H1 (cell line): ENCODE data around the gene NSF. TPM values are rescaled to one million over a fixed set of nuclear protein-coding genes. Genes with fewer than 3 reads are reported as not detected.

Experiments used
- CTCF ChIA-PET: fragments of 300-600 bp; sonication (Branson Sonifier 250); formaldehyde crosslinking; loops from one replicate; lab custom pipeline; 2021; ENCODE audit not compliant: partially characterized antibody; lab: Charles Lee
- POLR2A ChIA-PET: fragments of 300-600 bp; sonication (Branson Sonifier 250); formaldehyde crosslinking; loops from one replicate; lab custom pipeline; 2021; ENCODE audit warnings: inconsistent platforms; ENCODE audit not compliant: partially characterized antibody; lab: Charles Lee
- DNase-seq, 2 experiments: peaks; one replicate each; pipeline versions ENCODE4 v3.0.0 to v3.0.0-alpha.2; 2010 to 2022; ENCODE audit warnings: low spot score in 2 of 2, low read depth in 1 of 2, mixed read lengths in 1 of 2
- FAIRE-seq: peaks from 2 replicates; lab custom pipeline; 2011; peaks lifted over from hg19 to GRCh38; lab: Jason Lieb, UNC
- H2AFZ ChIP-seq: 2 replicates; pipeline ENCODE4 v1.8.1; 2012; ENCODE audit warnings: low read length, inconsistent platforms
- H2AK5ac ChIP-seq: 2 replicates; pipeline ENCODE4 v1.6.1; 2013; ENCODE audit warnings: low read depth, low read length
- H2BK120ac ChIP-seq: replicated peaks from 2 replicates; pipeline ENCODE3; 2013; ENCODE audit warnings: low read depth, low read length, inconsistent platforms
- H2BK12ac ChIP-seq: 2 replicates; pipeline ENCODE4 v1.6.1; 2013; ENCODE audit warnings: low read depth, low read length
- H2BK15ac ChIP-seq: 2 replicates; pipeline ENCODE4 v1.6.1; 2013; ENCODE audit warnings: low read length
- H2BK20ac ChIP-seq: 2 replicates; pipeline ENCODE4 v1.6.1; 2013; ENCODE audit warnings: low read length
- H2BK5ac ChIP-seq: 2 replicates; pipeline ENCODE4 v1.6.1; 2013; ENCODE audit warnings: low read depth, low read length
- H3K14ac ChIP-seq: 2 replicates; pipeline ENCODE4 v1.6.1; 2013; ENCODE audit warnings: inconsistent platforms; ENCODE audit not compliant: insufficient read length
- H3K18ac ChIP-seq: 2 replicates; pipeline ENCODE4 v1.6.1; 2013; ENCODE audit warnings: low read length; ENCODE audit errors: extremely low read depth
- H3K23ac ChIP-seq: 2 replicates; pipeline ENCODE4 v1.6.1; 2013; ENCODE audit warnings: inconsistent platforms; ENCODE audit not compliant: insufficient read length
- H3K23me2 ChIP-seq: 2 replicates; pipeline ENCODE4 v1.6.1; 2013; ENCODE audit warnings: low read depth, low read length
- H3K27ac ChIP-seq: 2 replicates; pipeline ENCODE4 v1.6.1; 2011; ENCODE audit warnings: low read depth, low read length, inconsistent platforms
- H3K27me3 ChIP-seq, 4 experiments: replicated peaks in 1 of 4; 1 replicate in 1 of 4; 2 replicates in 3 of 4; pipeline versions ENCODE4 v1.6.1 to v1.8.1; 2011 to 2013; ENCODE audit warnings: low read length in 3 of 4, mild to moderate bottlenecking in 3 of 4, inconsistent platforms in 2 of 4, mixed read lengths in 2 of 4, moderate library complexity in 1 of 4; ENCODE audit not compliant: control insufficient read depth in 3 of 4, insufficient read depth in 3 of 4; ENCODE audit errors: extremely low read depth in 1 of 4
- H3K36me3 ChIP-seq, 4 experiments: 2 replicates each; pipeline versions ENCODE4 v1.6.1 to v1.8.1; 2011 to 2013; ENCODE audit warnings: mild to moderate bottlenecking in 4 of 4, low read length in 3 of 4, moderate library complexity in 2 of 4, control low read depth in 1 of 4, inconsistent platforms in 1 of 4; ENCODE audit not compliant: insufficient read depth in 4 of 4, control insufficient read depth in 2 of 4
- H3K4ac ChIP-seq: replicated peaks from 2 replicates; pipeline ENCODE3; 2013; ENCODE audit warnings: low read length, low read depth, mixed read lengths, inconsistent platforms; ENCODE audit not compliant: insufficient read length
- H3K4me1 ChIP-seq, 4 experiments: replicated peaks in 1 of 4; 1 replicate in 1 of 4; 2 replicates in 3 of 4; pipeline versions ENCODE4 v1.6.1 to v1.8.1; 2011 to 2013; ENCODE audit warnings: low read length in 3 of 4, inconsistent platforms in 2 of 4, mixed read lengths in 1 of 4; ENCODE audit not compliant: insufficient read depth in 4 of 4, control insufficient read depth in 3 of 4
- H3K4me2 ChIP-seq, 2 experiments: 2 replicates each; pipeline versions ENCODE4 v1.6.1 to v1.8.1; 2011 to 2013; ENCODE audit warnings: low read depth in 2 of 2, low read length in 2 of 2, control low read depth in 1 of 2, inconsistent platforms in 1 of 2, mild to moderate bottlenecking in 1 of 2; ENCODE audit not compliant: insufficient read depth in 1 of 2
- H3K4me3 ChIP-seq, 4 experiments: fragments of 200-600, 300-600 bp in 1 of 4; sonication (generic), shearing (Covaris generic), sonication (Bioruptor Twin) in 1 of 4; 2 replicates each; pipeline versions ENCODE4 v1.5.1 to v1.8.1; 2011 to 2016; ENCODE audit warnings: low read length in 4 of 4, low read depth in 3 of 4, control low read depth in 2 of 4, inconsistent platforms in 2 of 4, mild to moderate bottlenecking in 2 of 4, mixed read lengths in 1 of 4, moderate library complexity in 1 of 4; ENCODE audit not compliant: insufficient read depth in 2 of 4; ENCODE audit errors: extremely low read depth in 1 of 4
- H3K56ac ChIP-seq: replicated peaks from 2 replicates; pipeline ENCODE3; 2013; ENCODE audit warnings: low read depth, mild to moderate bottlenecking, mixed read lengths, low read length, inconsistent platforms; ENCODE audit not compliant: insufficient read length
- H3K79me1 ChIP-seq: 2 replicates; pipeline ENCODE4 v1.6.1; 2013; ENCODE audit warnings: low read depth, low read length, control low read depth
- H3K79me2 ChIP-seq, 2 experiments: 2 replicates each; pipeline versions ENCODE4 v1.6.1 to v1.8.1; 2012 to 2013; ENCODE audit warnings: low read length in 2 of 2, mild to moderate bottlenecking in 2 of 2, inconsistent platforms in 1 of 2; ENCODE audit not compliant: insufficient read depth in 2 of 2, control insufficient read depth in 1 of 2
- H3K9ac ChIP-seq, 4 experiments: replicated peaks in 1 of 4; 1 replicate in 1 of 4; 2 replicates in 3 of 4; pipeline versions ENCODE4 v1.6.1 to v1.8.1; 2011 to 2013; ENCODE audit warnings: low read depth in 3 of 4, low read length in 3 of 4, control low read depth in 2 of 4, mild to moderate bottlenecking in 2 of 4, moderate library complexity in 2 of 4, inconsistent platforms in 1 of 4; ENCODE audit errors: extremely low read depth in 1 of 4
- H3K9me3 ChIP-seq, 2 experiments: 2 replicates each; pipeline versions ENCODE4 v1.6.1 to v1.8.1; 2012 to 2013; ENCODE audit warnings: mild to moderate bottlenecking in 2 of 2, moderate library complexity in 2 of 2, control low read depth in 1 of 2, inconsistent platforms in 1 of 2, low read depth in 1 of 2, low read length in 1 of 2, mixed read lengths in 1 of 2; ENCODE audit not compliant: insufficient read depth in 2 of 2
- H4K20me1 ChIP-seq, 2 experiments: replicated peaks in 1 of 2; 2 replicates each; pipeline versions ENCODE3 to v1.8.1; 2011 to 2013; ENCODE audit warnings: inconsistent platforms in 2 of 2, low read length in 2 of 2, mild to moderate bottlenecking in 1 of 2; ENCODE audit not compliant: insufficient read depth in 2 of 2, control insufficient read depth in 1 of 2
- H4K5ac ChIP-seq: 2 replicates; pipeline ENCODE4 v1.6.1; 2013; ENCODE audit warnings: low read length, low read depth, mixed read lengths, inconsistent platforms; ENCODE audit not compliant: insufficient read length
- H4K8ac ChIP-seq: 2 replicates; pipeline ENCODE4 v1.8.0; 2013; ENCODE audit warnings: mild to moderate bottlenecking, moderate library complexity, low read length, inconsistent platforms; ENCODE audit not compliant: insufficient read depth; ENCODE audit errors: extremely low read depth
- H4K91ac ChIP-seq: replicated peaks from 2 replicates; pipeline ENCODE3; 2013; ENCODE audit warnings: low read length, mixed read lengths, inconsistent platforms; ENCODE audit not compliant: insufficient read length
- CBX5 ChIP-seq: fragments of 300-800, 300-1000 bp; sonication (generic); IDR thresholded peaks from 2 replicates; pipeline ENCODE4 v1.7.1; 2016; ENCODE audit warnings: antibody characterized with exemption, low read length, low read depth
- EGR1 ChIP-seq: IDR thresholded peaks from 2 replicates; pipeline ENCODE4 v1.6.1; 2011; ENCODE audit warnings: low read depth, low read length, borderline replicate concordance
- EP300 ChIP-seq, 2 experiments: IDR thresholded peaks; 1 replicate in 1 of 2; 2 replicates in 1 of 2; pipeline ENCODE4 v1.6.1; 2011 to 2012; ENCODE audit warnings: low read depth in 2 of 2, low read length in 2 of 2, mild to moderate bottlenecking in 2 of 2, borderline replicate concordance in 1 of 2, inconsistent platforms in 1 of 2, moderate library complexity in 1 of 2
- JUN ChIP-seq: IDR thresholded peaks from 2 replicates; pipeline ENCODE4 v1.6.1; 2011; ENCODE audit warnings: low read depth, mild to moderate bottlenecking, improper control_type of control experiment, low read length
- NRF1 ChIP-seq: IDR thresholded peaks from 2 replicates; pipeline ENCODE4 v1.6.1; 2011; ENCODE audit warnings: mild to moderate bottlenecking, low read depth, low read length, improper control_type of control experiment
- SP1 ChIP-seq: IDR thresholded peaks from 2 replicates; pipeline ENCODE4 v1.6.1; 2011; ENCODE audit warnings: low read depth, low read length
- TAF7 ChIP-seq: optimal IDR thresholded peaks from 2 replicates; pipeline ENCODE3; 2011; ENCODE audit warnings: low read depth, mild to moderate bottlenecking, inconsistent platforms, low read length, moderate library complexity, borderline replicate concordance
- WGBS, 2 experiments: shearing (Covaris generic) in 1 of 2; methylation state at CpG; one replicate each; pipeline versions ENCODE4 v1.1.6 to v1.1.7; 2013 to 2015; ENCODE audit warnings: low lambda C conversion rate in 2 of 2, mixed read lengths in 2 of 2, inconsistent platforms in 1 of 2, low coverage in 1 of 2, missing lambda C conversion rate in 1 of 2; ENCODE audit not compliant: insufficient replicate concordance in 2 of 2, insufficient coverage in 1 of 2, insufficient read length in 1 of 2; ENCODE audit errors: extremely low coverage in 1 of 2, missing lambda C conversion rate in 1 of 2; 5-methylcytosine and 5-hydroxymethylcytosine counted together
- polyA plus RNA-seq, 7 experiments: library from polyadenylated mRNA; depleted of rRNA in 3 of 7; stranded (reverse) in 5 of 7; unstranded in 2 of 7; fragments of >200 nt in 5 of 7; fragments of 200-250 nt in 2 of 7; gene quantifications; 1 replicate in 5 of 7; 2 replicates in 1 of 7; 4 replicates in 1 of 7; pipeline versions ENCODE4 v1.2.1 to v1.2.3, GENCODE V29; 2011 to 2013; ENCODE audit warnings: missing spikeins in 2 of 7, mixed read lengths in 2 of 7
- total RNA-seq: library from RNA; stranded (reverse); fragmentation: NEBNext Ultra II Directional; extraction: Animal tissue kit (Norgen Biotek cat#: 25700); gene quantifications from 2 replicates; pipeline ENCODE4 v1.2.1, GENCODE V29; 2021

NSF gene
- total and polyA plus RNA-seq, 2 of the 8 experiments (the other 6 are each of a cell fraction or from before 2014, with no cell fraction given) = 13.0 to 27.7 TPM

DNA sequence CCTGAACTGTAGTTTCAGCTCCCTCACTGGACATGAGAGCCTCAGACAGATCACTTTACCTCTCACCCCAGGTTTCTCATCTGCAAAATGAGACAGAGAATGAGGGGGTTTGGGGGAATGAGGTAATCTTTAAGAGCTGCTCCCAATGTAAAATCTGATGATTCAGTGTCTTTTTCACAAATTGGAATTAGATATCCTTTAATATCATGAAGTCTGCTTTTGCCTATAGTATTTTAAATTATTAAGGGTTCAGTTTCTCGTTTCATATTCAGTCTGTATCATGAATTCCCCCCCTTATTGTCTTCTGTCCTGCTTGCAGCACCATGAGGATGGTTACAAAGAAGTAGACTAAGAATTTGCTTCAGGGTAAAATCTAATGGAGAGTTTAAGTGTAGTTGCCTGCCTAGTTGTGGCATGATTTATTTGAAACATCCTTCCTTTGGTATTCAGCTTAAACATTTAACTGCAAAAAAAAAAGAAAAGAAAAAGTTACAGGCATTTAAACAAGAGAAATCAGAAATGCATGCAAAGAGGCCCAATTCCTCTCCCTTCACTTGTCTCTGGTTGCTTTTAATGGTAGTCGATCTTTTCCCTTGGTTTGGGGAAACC lies 150.8 kb downstream of the NSF start:
- Histone ChIP-seq H3K4ac (no peak overlapping the region), H3K4me1 (peaks cover 0 to 3% (median 0%) of the 10 kb centered on the region in 4 experiments; a peak in 1 of 7 replicates), H3K36me3 (no peaks in the 10 kb centered on the region), H2BK15ac (no peak overlapping the region), H3K9me3 (no peaks in the 10 kb centered on the region), H3K23me2 (no peaks in the 10 kb centered on the region), H3K56ac (no peak overlapping the region), H2BK5ac (no peak overlapping the region), H3K79me1 (no peaks in the 10 kb centered on the region)
- no peak for FAIRE-seq
- TF ChIP-seq TAF7 = no peak
- TF ChIP-seq NRF1 = no peak
- TF ChIP-seq EGR1 = no peak
- TF ChIP-seq EP300 (IDR thresholded peaks at IDR 0.05; ENCODE audit: borderline replicate concordance in 1 of 2, low read depth in 2 of 2, low read length in 2 of 2) = no peak
- TF ChIP-seq SP1 = no peak
- TF ChIP-seq JUN = no peak
- no peak for TF ChIP-seq CBX5
- TF ChIP-seq, all 59 proteins: peak for 0
- no peak overlapping the region for H3K23ac ChIP-seq
- DNase-seq = no peak
- H2BK120ac ChIP-seq = no peak overlapping the region
- ChIA-PET CTCF (interaction anchor here (0.6 to 1.4 kb wide), 3 partner anchors 40 to 741 kb away, joined by 3 to 6 read pairs (median 4); no protein-coding TSS in a partner anchor), POLR2A (no interaction called here)
- H3K4me3 ChIP-seq = no peak overlapping the region
- no peak overlapping the region for H4K5ac ChIP-seq
- no peak overlapping the region for H2BK20ac ChIP-seq
- no peak overlapping the region for H2AFZ ChIP-seq
- no peak overlapping the region for H3K27ac ChIP-seq
- H3K18ac ChIP-seq = no peak overlapping the region
- no peaks in the 10 kb centered on the region for H3K79me2 ChIP-seq
- no peak overlapping the region for H3K9ac ChIP-seq
- no peak overlapping the region for H2BK12ac ChIP-seq
- H2AK5ac ChIP-seq = no peak overlapping the region
- peaks cover 0 to 4% (median 0%) of the 10 kb centered on the region in 4 experiments; a peak in 1 of 7 replicates for H3K27me3 ChIP-seq
- H4K91ac ChIP-seq = no peak overlapping the region
- no peak overlapping the region for H3K14ac ChIP-seq
- H3K4me2 ChIP-seq = no peak overlapping the region
- WGBS, 2 experiments = 91% methylated on average over 2 of the region's 2 CpGs; no CpG with 5 or more reads in 1 of the 2 experiments
- no peak overlapping the region for H4K8ac ChIP-seq
- no peaks in the 10 kb centered on the region for H4K20me1 ChIP-seq
